RWPE2 (cell line): ENCODE measurements around the gene ANAPC15.
"Not testable (repeated sequence)": the region's sequence is repeated elsewhere in the genome, so short reads cannot be mapped to it uniquely, and the experiment has no call there.

Source experiments
- ATAC-seq: fragments of 200-7000 bp; cut with Tn5 transposase; 3 replicates; pipeline ENCODE4 v1.9.1; 2021; ENCODE audit warnings: low read depth
- DNase-seq: peaks from one replicate; pipeline ENCODE4 v3.0.0-alpha.2; 2020; ENCODE audit warnings: low spot score
- H3K27ac ChIP-seq: fragments of 450-650 bp; 2 replicates; pipeline ENCODE4 v1.5.1; 2017; ENCODE audit warnings: mild to moderate bottlenecking; ENCODE audit not compliant: poor library complexity, severe bottlenecking
- H3K27me3 ChIP-seq: fragments of 250-450 bp; sonication (Bioruptor Pico); 2 replicates; pipeline ENCODE4 v1.5.1; 2021; ENCODE audit warnings: mild to moderate bottlenecking, moderate library complexity; ENCODE audit not compliant: insufficient read depth, poor library complexity, severe bottlenecking
- H3K36me3 ChIP-seq: fragments of 250-450 bp; sonication (Bioruptor Pico); 2 replicates; pipeline ENCODE4 v1.5.1; 2020; ENCODE audit warnings: low read depth, mild to moderate bottlenecking, moderate library complexity
- H3K4me1 ChIP-seq: fragments of 250-450 bp; sonication (Bioruptor Pico); 2 replicates; pipeline ENCODE4 v1.5.1; 2021; ENCODE audit warnings: mild to moderate bottlenecking, moderate library complexity; ENCODE audit not compliant: insufficient read depth, poor library complexity, severe bottlenecking
- H3K4me3 ChIP-seq: fragments of 250-450 bp; sonication (Bioruptor Pico); 2 replicates; pipeline ENCODE4 v1.5.1; 2021; ENCODE audit warnings: mild to moderate bottlenecking, moderate library complexity; ENCODE audit not compliant: severe bottlenecking
- H3K9me3 ChIP-seq: fragments of 250-450 bp; sonication (Bioruptor Pico); 2 replicates; pipeline ENCODE4 v1.5.1; 2021; ENCODE audit warnings: mild to moderate bottlenecking, moderate library complexity; ENCODE audit not compliant: severe bottlenecking
- TF ChIP-seq, protein P1 (sequence below): fragments of 450-650 bp; IDR thresholded peaks from one replicate; pipeline ENCODE4 v1.5.1; 2017; ENCODE audit warnings: mild to moderate bottlenecking, moderate library complexity; ENCODE audit not compliant: poor library complexity, severe bottlenecking

Gene ANAPC15

DNA sequence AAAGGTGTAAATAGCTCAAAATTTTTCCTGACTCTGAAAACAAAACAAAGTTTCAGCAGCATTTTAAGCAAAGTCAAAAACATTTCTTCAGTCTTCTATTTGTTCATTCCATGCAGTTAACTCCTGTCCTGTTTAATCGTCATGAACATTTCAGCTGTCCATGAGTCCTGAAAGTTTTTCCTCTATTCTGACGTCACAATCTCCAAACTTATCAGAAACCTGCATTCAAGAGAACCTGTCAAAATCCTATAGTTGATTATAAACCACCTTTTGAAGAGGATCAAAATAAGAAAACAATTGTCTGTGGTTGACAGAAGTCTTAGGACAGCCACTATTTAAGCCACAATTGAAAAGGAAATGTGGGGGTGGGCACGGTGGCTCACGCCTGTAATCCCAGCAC is 38.4 kb upstream of the ANAPC15 start:
- H3K9me3 ChIP-seq: no peaks in the 10 kb centered on the region
- H3K4me1 ChIP-seq: peaks cover 8% of the 10 kb centered on the region
- no peak for ATAC-seq
- TF ChIP-seq, protein P1, sequence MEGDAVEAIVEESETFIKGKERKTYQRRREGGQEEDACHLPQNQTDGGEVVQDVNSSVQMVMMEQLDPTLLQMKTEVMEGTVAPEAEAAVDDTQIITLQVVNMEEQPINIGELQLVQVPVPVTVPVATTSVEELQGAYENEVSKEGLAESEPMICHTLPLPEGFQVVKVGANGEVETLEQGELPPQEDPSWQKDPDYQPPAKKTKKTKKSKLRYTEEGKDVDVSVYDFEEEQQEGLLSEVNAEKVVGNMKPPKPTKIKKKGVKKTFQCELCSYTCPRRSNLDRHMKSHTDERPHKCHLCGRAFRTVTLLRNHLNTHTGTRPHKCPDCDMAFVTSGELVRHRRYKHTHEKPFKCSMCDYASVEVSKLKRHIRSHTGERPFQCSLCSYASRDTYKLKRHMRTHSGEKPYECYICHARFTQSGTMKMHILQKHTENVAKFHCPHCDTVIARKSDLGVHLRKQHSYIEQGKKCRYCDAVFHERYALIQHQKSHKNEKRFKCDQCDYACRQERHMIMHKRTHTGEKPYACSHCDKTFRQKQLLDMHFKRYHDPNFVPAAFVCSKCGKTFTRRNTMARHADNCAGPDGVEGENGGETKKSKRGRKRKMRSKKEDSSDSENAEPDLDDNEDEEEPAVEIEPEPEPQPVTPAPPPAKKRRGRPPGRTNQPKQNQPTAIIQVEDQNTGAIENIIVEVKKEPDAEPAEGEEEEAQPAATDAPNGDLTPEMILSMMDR: no peak
- H3K27me3 ChIP-seq: no peaks in the 10 kb centered on the region
- peak overlapping the region; percentile 35 for H3K4me3 ChIP-seq
- H3K36me3 ChIP-seq: peaks cover 44% of the 10 kb centered on the region
- H3K27ac ChIP-seq: peak overlapping the region; percentile 59
- no peak for DNase-seq

GRCh38 chr11:72146625-72147024 is 34.1 kb upstream of the ANAPC15 start:
- Histone ChIP-seq H3K4me3 (no peak overlapping the region), H3K27ac (peak overlapping the region; percentile 99), H3K36me3 (peaks cover 65% of the 10 kb centered on the region), H3K4me1 (peaks cover 38% of the 10 kb centered on the region), H3K27me3 (no peaks in the 10 kb centered on the region), H3K9me3 (no peaks in the 10 kb centered on the region)
- TF ChIP-seq, protein P1: no peak
- DNase-seq (no peak), ATAC-seq (no peak)

DNA sequence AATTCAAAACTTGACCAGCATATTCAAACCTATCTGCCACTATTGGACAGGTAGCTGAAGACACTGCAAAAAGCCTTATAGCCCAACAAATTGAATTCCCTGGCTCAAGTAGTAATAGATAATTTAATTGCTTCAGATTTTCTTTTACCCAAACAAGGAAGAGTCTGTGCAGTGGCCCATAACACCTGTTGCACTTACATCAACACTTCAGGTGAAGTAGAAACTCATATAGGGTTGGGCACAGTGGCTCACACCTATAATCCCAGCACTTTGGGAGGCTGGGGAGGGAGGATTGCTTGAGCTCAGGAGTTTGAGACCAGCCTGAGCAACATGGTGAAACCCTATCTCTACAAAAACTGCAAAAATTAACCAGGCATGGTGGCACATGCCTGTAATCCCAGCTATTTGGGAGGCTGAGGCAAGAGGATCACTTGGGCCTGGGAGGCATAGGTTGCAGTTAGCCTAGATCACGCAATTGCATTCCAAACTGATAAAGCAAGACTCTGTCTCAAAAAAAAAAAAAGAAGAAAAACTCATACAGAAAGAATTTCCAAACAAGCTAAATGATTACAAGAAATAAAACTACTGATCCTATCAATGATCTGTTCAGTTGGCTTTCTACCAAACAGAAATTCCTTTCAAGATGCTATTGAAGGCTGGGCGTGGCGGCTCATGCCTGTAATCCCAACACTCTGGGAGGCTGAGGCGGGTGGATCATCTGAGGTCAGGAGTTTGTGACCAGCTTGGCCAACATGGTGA is 32.5 kb upstream of the ANAPC15 start:
- no peaks in the 10 kb centered on the region for H3K27me3 ChIP-seq
- ATAC-seq (peak; percentile 38), DNase-seq (peak; percentile 84)
- peaks cover 66% of the 10 kb centered on the region for H3K36me3 ChIP-seq
- peak overlapping the region; percentile 99 for H3K27ac ChIP-seq
- H3K4me3 ChIP-seq: no peak overlapping the region
- H3K4me1 ChIP-seq: peaks cover 50% of the 10 kb centered on the region
- H3K9me3 ChIP-seq: no peaks in the 10 kb centered on the region
- TF ChIP-seq, protein P1: no peak

DNA sequence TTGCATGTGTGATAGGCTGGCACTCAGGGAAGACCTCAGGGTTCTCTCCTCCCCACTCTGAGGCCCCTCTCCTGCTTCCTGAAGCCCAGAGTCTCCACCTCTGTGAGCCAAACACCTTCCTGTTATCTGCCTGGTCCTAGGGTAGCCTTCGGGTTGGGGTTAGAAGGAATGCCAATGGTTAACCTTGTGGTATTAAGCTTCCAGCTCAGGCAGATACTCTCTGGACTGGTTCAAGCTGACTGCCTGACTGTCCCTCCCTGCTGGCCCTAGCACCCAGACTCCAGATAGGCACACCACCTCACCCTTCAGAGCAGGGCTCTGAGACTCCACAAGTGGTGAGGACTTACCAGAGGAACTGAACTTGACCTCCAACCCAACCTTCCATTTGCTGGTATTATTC is 30.0 kb upstream of the ANAPC15 start:
- DNase-seq, H3K27me3 ChIP-seq, H3K9me3 ChIP-seq, H3K4me3 ChIP-seq: not testable (repeated sequence)
- Histone ChIP-seq H3K27ac (peak overlapping the region; percentile 99), H3K4me1 (peaks cover 53% of the 10 kb centered on the region), H3K36me3 (peaks cover 48% of the 10 kb centered on the region)
- ATAC-seq: peak; percentile 15

GRCh38 chr11:72142086-72142485 is 29.6 kb upstream of the ANAPC15 start:
- not testable (repeated sequence) for H3K27me3 ChIP-seq, H3K4me3 ChIP-seq, H3K9me3 ChIP-seq
- Histone ChIP-seq H3K27ac (peak overlapping the region; percentile 99), H3K4me1 (peaks cover 53% of the 10 kb centered on the region), H3K36me3 (peaks cover 44% of the 10 kb centered on the region)
- ATAC-seq (peak; percentile 79), DNase-seq (peak; percentile 77)

DNA sequence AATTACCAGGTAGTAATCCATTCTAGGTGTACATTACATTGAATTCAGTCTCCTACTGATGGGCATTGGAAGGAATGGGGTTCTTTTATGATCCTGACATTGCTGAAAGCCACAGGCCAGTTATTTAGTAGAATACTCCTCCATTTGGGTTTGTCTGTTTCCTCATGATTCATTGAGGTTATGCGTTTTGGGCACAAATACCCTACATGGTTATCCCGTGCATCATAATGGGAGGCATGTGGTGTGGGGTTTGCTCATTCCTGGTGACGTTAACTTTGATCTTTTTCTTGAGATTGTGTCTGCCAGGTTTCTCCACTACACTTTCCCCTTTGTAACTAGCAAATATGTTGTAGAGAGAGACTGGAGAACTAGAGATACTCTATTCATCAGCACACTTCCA is 28.6 kb upstream of the ANAPC15 start:
- H3K36me3 ChIP-seq: peaks cover 33% of the 10 kb centered on the region
- H3K4me1 ChIP-seq: peaks cover 50% of the 10 kb centered on the region
- no peaks in the 10 kb centered on the region for H3K9me3 ChIP-seq
- peak; percentile 62 for ATAC-seq
- no peak overlapping the region for H3K4me3 ChIP-seq
- H3K27ac ChIP-seq: peak overlapping the region; percentile 99
- no peaks in the 10 kb centered on the region for H3K27me3 ChIP-seq
- no peak for DNase-seq
- TF ChIP-seq, protein P1: no peak
